IPS-15b (cell line): ENCODE data around the gene IL4I1.

Experiments
- H3K27me3 ChIP-seq: one replicate; pipeline ENCODE4 v1.6.1; 2013; ENCODE audit warnings: low read length; ENCODE audit not compliant: control insufficient read depth, insufficient read depth
- H3K36me3 ChIP-seq: one replicate; pipeline ENCODE4 v1.6.1; 2013; ENCODE audit warnings: low read length; ENCODE audit not compliant: control insufficient read depth, insufficient read depth
- H3K4me1 ChIP-seq: one replicate; pipeline ENCODE4 v1.6.1; 2013; ENCODE audit warnings: mild to moderate bottlenecking, low read length; ENCODE audit not compliant: control insufficient read depth, insufficient read depth
- H3K4me3 ChIP-seq: one replicate; pipeline ENCODE4 v1.5.1; 2013; ENCODE audit warnings: low read depth, low read length
- H3K9ac ChIP-seq: one replicate; pipeline ENCODE4 v1.6.1; 2013; ENCODE audit warnings: low read depth, mild to moderate bottlenecking, low read length
- H3K9me3 ChIP-seq: one replicate; pipeline ENCODE4 v1.6.1; 2013; ENCODE audit warnings: mild to moderate bottlenecking, low read length; ENCODE audit not compliant: control insufficient read depth, insufficient read depth

Gene IL4I1

DNA sequence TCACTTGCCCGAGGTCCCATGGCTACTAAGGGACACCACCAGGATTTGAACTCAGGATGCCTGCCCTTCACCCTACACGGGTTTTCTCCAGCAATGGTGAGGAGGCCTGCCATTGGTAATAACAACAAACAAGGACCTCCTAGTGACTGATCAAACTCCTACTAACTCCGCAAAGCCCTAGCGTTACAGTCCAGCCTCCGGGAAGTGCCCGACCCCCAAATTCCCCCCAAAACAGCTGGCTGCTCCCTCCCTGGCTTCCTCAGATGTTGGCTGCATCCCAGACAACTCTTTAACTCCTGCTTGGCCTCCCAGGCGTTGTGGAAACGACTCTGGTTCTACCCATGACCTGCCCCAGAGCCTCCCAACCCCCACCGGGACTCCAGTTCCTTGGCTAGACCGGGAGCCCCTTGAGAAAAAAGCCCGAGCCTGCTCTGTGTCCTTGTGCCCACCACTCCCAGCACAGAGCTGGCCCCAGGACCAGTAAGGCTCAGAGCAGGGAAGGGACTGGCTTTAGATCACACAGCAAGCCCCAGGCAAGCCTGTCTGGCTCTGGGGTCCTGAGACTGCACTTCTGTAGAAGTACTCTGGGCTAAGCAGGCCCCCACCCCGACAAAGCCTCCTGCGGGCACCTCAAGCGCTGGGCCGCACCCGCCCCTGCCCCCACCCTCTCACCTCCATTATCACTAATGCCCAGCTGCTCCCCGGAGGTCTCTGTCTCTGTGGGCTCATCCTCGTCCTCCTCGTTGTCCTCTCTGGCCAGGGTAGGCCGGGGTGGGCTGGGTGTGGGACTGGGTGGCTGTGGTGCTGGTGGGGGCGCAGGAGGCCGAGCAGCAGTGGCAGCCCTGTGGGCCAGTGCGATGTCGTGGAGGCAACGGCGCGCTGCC is 24.2 kb downstream of the IL4I1 start:
- Histone ChIP-seq H3K27me3 (no peaks in the 10 kb centered on the region), H3K9ac (no peak overlapping the region), H3K36me3 (peaks cover 2% of the 10 kb centered on the region), H3K4me3 (no peak overlapping the region), H3K4me1 (peaks cover 5% of the 10 kb centered on the region), H3K9me3 (no peaks in the 10 kb centered on the region)

DNA sequence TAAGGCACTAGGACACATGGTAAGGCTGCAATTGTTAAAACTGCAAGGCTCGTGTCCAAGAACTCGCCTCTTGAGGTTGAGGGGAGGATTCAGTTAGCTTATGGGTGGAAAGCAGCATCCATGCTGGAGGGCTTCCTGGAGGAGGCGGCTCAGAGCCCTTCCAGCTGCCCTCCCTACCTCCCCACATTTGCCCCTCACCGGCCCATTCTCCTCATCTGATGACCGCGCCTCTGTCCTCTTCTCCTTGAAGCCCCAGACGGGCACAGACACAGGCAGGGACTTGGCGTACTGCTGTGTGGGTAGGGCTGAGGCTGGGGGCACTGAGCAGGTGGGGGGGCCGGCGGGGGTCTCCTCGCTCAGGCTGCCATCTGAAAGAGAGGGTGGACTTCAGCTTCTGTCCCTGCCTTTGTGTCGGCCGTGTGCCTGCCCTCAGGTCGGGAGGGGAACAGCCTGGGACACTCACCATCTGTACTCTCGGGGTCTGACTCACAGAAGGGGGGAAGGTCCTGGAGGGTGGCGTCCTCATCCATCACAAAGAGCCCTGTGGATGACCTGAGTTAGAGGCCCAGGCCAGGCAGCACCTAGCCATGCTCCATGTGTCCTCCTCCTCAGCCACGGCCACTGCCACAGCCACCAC is 25.2 kb downstream of the IL4I1 start:
- H3K4me1 ChIP-seq = peaks cover 5% of the 10 kb centered on the region

DNA sequence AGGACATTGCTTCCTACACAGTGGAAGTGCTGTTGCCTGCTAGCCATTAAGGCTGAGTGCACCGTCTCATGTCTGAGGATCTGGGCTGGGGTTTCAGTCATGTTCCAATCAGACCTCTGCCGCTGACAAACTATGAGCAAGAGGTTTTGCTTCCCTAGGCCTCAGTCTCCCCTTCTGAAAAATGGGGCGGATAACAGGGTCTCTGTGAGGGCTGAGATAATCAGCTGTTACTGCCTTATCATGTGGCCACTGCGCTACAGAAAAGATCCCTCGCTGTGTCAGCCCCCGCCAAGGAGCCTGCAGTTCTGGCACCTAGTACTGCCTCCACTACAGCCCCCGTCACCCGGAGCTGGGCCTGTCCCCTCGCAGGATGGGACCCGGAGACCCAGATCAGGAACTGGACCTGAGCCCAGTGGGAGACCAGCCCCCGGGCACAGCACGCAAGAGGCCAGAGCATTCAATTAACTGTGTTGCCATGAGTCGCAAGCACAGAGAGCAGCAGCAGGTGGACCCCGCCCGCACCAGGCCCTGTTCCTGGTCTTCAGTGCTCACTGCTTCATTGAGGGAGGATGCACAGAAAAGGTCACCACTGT is 26.3 kb downstream of the IL4I1 start:
- Histone ChIP-seq H3K36me3 (no peaks in the 10 kb centered on the region), H3K9ac (peak overlapping the region; percentile 74), H3K4me3 (peak overlapping the region; percentile 78)

More for the DNA sequence above, 25.2 kb downstream of the IL4I1 start:
- no peak overlapping the region for H3K9ac ChIP-seq
- H3K36me3 ChIP-seq = peaks cover 2% of the 10 kb centered on the region
- H3K4me3 ChIP-seq = no peak overlapping the region
- no peaks in the 10 kb centered on the region for H3K9me3 ChIP-seq
- no peaks in the 10 kb centered on the region for H3K27me3 ChIP-seq

DNA sequence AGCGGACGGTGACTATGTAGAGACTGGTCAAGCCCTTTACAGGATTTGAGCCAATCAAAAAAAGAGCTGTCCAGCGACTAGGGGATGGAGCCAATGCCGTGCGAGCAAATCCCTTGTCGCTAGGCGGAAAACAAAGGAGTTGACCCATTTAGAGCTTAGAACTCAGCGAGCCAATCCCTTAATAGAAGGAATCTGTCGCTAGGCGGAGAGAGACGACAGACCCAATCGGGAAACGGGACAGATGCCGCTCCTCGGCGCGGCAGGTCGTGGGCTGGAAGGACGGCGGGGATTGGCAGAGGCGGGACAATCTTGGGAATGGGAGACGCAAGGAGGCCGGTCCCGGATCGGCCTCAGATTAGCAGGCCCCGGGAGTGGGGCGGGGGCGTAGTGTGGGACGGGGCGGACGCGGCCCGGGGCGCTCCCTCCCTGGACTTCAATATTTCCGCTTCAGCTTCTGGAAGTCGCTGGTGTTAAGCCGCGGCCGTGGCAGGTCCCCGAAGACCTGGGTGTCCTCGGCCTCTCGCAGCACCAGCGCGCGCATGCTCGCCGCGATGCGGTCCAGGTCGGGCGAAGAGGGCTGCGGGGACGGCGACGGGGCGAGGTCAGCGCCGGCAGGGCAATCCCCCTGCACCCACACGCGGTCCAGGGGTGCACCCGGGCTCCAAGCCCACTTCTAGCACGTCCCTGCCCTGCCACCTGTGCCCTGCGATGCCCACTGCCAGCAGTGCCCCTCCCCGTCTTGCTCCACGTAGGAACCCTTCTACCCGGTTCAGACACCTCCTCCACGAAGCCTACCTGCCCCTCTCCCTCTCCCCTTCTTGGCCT is 27.0 kb downstream of the IL4I1 start:
- Histone ChIP-seq H3K9me3 (no peaks in the 10 kb centered on the region), H3K27me3 (no peaks in the 10 kb centered on the region), H3K9ac (peak overlapping the region; percentile 74), H3K4me1 (peaks cover 4% of the 10 kb centered on the region), H3K36me3 (peaks cover 4% of the 10 kb centered on the region), H3K4me3 (peak overlapping the region; percentile 78)

More for the DNA sequence above, 26.3 kb downstream of the IL4I1 start:
- Histone ChIP-seq H3K4me1 (peaks cover 3% of the 10 kb centered on the region), H3K9me3 (no peaks in the 10 kb centered on the region), H3K27me3 (no peaks in the 10 kb centered on the region)

DNA sequence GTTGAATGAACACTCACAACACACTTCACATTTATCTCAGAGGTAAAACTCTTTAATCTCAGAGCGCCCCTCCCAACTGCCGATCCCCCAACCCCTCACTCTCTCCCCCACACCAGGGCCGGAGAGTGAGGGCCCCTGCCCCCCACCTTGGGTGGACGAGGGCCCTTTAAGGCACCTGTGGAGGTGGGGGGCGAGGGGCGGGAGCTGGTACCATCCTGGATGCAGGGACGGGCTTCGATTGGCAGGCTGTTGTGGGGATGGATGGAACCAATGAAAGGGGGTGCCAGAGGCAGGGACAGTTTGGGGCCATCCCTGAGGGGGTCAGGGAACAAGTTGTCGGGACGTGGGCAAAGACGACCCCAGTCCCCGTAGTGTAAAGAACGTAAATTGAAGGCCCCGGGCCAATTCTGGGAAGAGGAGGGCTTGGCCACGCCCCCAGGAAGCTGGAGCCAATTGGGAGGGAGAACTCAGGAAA is 27.6 kb downstream of the IL4I1 start:
- no peaks in the 10 kb centered on the region for H3K9me3 ChIP-seq
- H3K4me1 ChIP-seq = peaks cover 4% of the 10 kb centered on the region
- no peak overlapping the region for H3K9ac ChIP-seq
- peaks cover 10% of the 10 kb centered on the region for H3K36me3 ChIP-seq
- H3K27me3 ChIP-seq = no peaks in the 10 kb centered on the region
- peak overlapping the region; percentile 68 for H3K4me3 ChIP-seq

DNA sequence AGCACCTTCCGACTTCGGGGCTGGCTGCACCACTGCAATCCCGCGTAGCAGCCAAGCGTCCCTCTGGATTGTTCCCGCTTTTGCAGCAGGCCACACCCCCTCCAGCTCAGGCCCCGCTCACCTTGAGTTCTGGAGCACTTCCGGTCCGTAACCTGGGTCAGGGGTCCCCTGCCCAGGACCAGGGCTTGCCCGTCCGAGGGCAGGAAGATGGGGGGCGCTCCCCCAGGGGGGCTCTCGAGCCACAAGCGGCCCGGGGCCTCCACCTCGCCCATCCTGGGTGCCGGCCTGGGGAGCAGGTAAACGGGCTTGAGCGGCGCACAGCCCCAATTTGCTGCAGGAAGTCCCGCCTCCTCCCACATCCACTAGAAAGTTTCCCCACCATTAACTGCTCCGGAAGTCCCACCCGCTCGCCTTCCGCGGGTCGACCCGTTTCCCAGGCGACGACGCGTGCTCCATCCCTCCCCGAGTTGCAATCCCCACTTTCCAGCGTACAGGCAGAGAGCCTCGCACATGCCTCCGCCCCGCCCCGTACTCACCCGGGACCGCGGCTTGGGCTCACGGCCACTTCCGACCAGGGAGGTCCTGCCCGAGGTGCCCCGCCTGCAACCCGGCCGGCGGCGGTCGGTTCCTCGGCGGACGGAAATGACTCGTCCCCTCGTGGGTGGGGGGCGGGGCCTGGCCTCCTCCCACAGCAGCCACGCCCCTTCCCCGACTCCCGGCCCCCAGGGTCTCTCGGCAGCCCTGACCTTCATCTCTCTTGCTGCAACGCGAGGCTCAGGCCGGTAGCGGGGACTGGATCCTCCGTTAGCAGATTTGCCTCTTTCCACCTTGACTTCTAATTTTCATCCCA is 29.5 kb downstream of the IL4I1 start, which contains the start of gene PNKP:
TSS of gene PNKP (minus strand) at position 644 of the 850 bp plus-strand sequence. CDS start at position 272, 372 bp downstream.
- H3K4me3 ChIP-seq = peak within 1 kb of the TSS; percentile 93
- H3K27me3 ChIP-seq = no peaks in the 10 kb centered on the region
- peaks cover 21% of the 10 kb centered on the region for H3K36me3 ChIP-seq
- peaks cover 4% of the 10 kb centered on the region for H3K4me1 ChIP-seq
- H3K9ac ChIP-seq = peak within 1 kb of the TSS; percentile 90
- no peaks in the 10 kb centered on the region for H3K9me3 ChIP-seq

DNA sequence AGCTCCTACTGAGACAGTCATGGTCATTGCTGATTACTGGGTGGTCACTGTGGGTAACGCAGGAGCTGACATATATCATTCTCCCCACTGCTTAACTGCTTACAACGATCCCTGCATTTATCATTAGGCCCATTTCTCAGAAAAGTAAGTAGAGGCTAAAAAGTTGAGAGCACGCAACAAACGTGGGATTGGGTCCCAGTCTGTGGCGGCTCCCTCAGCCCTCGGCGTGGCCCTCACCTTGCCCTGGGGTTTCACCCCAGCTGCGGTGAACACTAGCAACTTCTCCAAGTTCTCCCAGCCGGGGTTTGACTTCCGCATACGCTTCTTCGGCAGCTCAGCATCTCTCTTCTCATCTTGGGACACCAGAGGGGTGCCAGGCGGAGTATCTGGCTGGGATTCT is 31.8 kb downstream of the IL4I1 start:
- Histone ChIP-seq H3K9ac (no peak overlapping the region), H3K9me3 (no peaks in the 10 kb centered on the region), H3K27me3 (no peaks in the 10 kb centered on the region), H3K4me1 (peaks cover 4% of the 10 kb centered on the region), H3K36me3 (peaks cover 40% of the 10 kb centered on the region), H3K4me3 (peak overlapping the region; percentile 9)

DNA sequence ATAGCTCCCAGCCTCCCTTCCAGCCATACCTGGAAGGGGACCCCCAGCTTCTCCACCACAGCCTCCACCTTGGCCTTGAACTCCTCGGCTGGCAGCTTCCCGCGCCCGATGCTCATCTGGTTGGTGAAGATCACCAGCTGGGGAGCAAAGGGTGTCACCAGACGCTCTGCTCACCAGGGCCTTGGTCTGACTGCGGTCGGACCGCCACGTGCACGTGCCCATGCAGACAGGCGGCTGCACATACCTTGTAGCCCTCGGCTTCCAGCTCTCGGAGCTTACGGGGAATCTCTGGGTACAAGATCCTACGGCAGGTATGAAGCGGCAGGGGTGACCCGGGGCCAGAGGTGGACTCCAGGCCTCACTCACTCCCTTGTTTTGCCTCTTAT is 32.8 kb downstream of the IL4I1 start:
- Histone ChIP-seq H3K9ac (no peak overlapping the region), H3K4me1 (peaks cover 4% of the 10 kb centered on the region), H3K9me3 (no peaks in the 10 kb centered on the region), H3K27me3 (no peaks in the 10 kb centered on the region), H3K4me3 (no peak overlapping the region), H3K36me3 (peaks cover 49% of the 10 kb centered on the region)

DNA sequence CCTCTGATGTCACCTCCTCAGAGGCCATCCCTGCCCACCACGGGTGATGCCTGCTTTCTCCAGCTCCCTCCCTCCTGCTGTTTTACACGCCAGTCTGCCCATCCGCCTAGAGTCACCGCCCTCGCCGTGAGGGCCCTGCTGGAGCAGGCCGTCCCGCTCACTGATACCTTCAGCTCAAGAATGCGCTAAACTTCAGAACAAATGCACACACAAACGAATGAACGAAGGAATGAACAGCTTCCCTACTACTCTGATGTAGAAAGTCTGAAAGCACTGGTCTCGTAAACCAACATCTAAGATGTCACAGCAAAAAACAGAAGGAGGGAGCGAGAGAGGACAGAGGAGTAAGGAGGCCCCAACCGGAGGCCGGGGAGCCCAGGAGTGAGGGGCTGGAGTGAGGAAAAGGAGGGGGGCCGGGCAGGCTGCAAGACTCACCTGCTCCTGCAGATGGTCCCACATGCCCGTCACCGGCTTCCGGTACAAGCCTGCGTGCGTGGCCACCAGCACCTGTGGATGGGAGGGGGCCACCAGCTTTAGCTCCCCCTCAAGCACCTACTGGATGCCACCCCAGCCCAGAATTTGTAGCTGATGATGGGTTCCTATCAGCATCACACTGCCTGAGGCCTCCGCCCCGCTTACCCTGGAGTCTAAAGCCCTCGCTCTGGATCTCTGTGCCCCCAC is 33.3 kb downstream of the IL4I1 start:
- Histone ChIP-seq H3K27me3 (no peaks in the 10 kb centered on the region), H3K9me3 (no peaks in the 10 kb centered on the region), H3K9ac (no peak overlapping the region), H3K36me3 (peaks cover 54% of the 10 kb centered on the region), H3K4me1 (peaks cover 4% of the 10 kb centered on the region), H3K4me3 (no peak overlapping the region)
